Measurements from ENCODE around the gene AKIP1. TPM values are rescaled to one million over a fixed set of nuclear protein-coding genes. Genes with fewer than 3 reads are reported as not detected.

Gene AKIP1
- total RNA-seq, 1 donor, result 32.7 TPM

Small RNA genes lying within 50 kb of the gene (small RNA-seq; reads per million reads assigned to genes)
- not detected for gene RF00019

Other genes starting within 250 kb of the AKIP1 start
- gene TRIM66, start 228.5 kb upstream of the AKIP1 start, total RNA-seq (ENCODE audit: low replicate concordance), result 4.1 and 5.6 TPM in 2 replicates
- gene RPL27A, start 228.4 kb upstream of the AKIP1 start, total RNA-seq (ENCODE audit: low replicate concordance), result 505 and 965 TPM in 2 replicates
- not detected in 2 replicates for gene C11orf16, start 21.8 kb downstream of the AKIP1 start, total RNA-seq (ENCODE audit: low replicate concordance)
- not detected in 2 replicates for gene ASCL3, start 31.8 kb downstream of the AKIP1 start, total RNA-seq (ENCODE audit: low replicate concordance)
- gene TMEM9B, start 53.3 kb downstream of the AKIP1 start, total RNA-seq (ENCODE audit: low replicate concordance), result 28.5 and 57.8 TPM in 2 replicates
- gene NRIP3, start 92.8 kb downstream of the AKIP1 start, total RNA-seq (ENCODE audit: low replicate concordance), result 4.3 and 21.3 TPM in 2 replicates
- 0.54 and 1.1 TPM in 2 replicates for gene SCUBE2, start 180.4 kb downstream of the AKIP1 start, total RNA-seq (ENCODE audit: low replicate concordance)